Measurements from ENCODE around the gene SUCLG1.

GRCh38 chr2:84472856-84473565 is 13.9 kb upstream of the SUCLG1 start:
- TF ChIP-seq CTCF (conservative IDR thresholded peaks at IDR 0.05; ENCODE audit: low read depth, low read length) = no peak
- no peak for TF ChIP-seq CEBPB (IDR thresholded peaks at IDR 0.05; ENCODE audit: low read depth, low read length)
- TF ChIP-seq RCOR1 (IDR thresholded peaks at IDR 0.05; ENCODE audit: insufficient replicate concordance, low read length) = no peak
- TF ChIP-seq POLR2A (IDR thresholded peaks at IDR 0.05; ENCODE audit: low read depth, low read length) = no peak
- TF ChIP-seq RAD21 (IDR thresholded peaks at IDR 0.05; ENCODE audit: low read length) = no peak
- no peak for TF ChIP-seq NFE2L2 (IDR thresholded peaks at IDR 0.05; ENCODE audit: low read depth, low read length)
- no peak for TF ChIP-seq MAZ (IDR thresholded peaks at IDR 0.05; ENCODE audit: borderline replicate concordance, low read depth, low read length)
- no peak for TF ChIP-seq CHD1 (IDR thresholded peaks at IDR 0.05; ENCODE audit: low read depth, low read length)
- TF ChIP-seq SMC3 (IDR thresholded peaks at IDR 0.05; ENCODE audit: low read depth, low read length) = no peak
- TF ChIP-seq MAFK (IDR thresholded peaks at IDR 0.05; ENCODE audit: low read depth, low read length) = no peak

Measured in IMR-90 (cell line).